ENCODE data around the gene PRKG1.
"Not testable (repeated sequence)": the region's sequence is repeated elsewhere in the genome, so short reads cannot be mapped to it uniquely, and the experiment has no call there.

PRKG1 gene

GRCh38 chr10:52135101-52135500, 1060.8 kb downstream of the PRKG1 start:
- H3K27ac Mint-ChIP-seq: no peak overlapping the region
- no peak overlapping the region for H3K4me3 Mint-ChIP-seq
- H3K36me3 Mint-ChIP-seq: no peaks in the 10 kb centered on the region
- no peaks in the 10 kb centered on the region for H3K9me3 Mint-ChIP-seq (ENCODE audit: low read depth)
- no peaks in the 10 kb centered on the region for H3K27me3 Mint-ChIP-seq
- no peaks in the 10 kb centered on the region for H3K4me1 Mint-ChIP-seq (ENCODE audit: low read depth)

GRCh38 chr10:52136921-52137320, 1062.6 kb downstream of the PRKG1 start:
- Mint-ChIP-seq H3K27me3 (no peaks in the 10 kb centered on the region), H3K4me3 (no peak overlapping the region), H3K36me3 (no peaks in the 10 kb centered on the region), H3K9me3 (ENCODE audit: low read depth) (no peaks in the 10 kb centered on the region), H3K4me1 (ENCODE audit: low read depth) (no peaks in the 10 kb centered on the region), H3K27ac (no peak overlapping the region)

GRCh38 chr10:52143338-52143737, 1069.1 kb downstream of the PRKG1 start:
- Mint-ChIP-seq H3K27me3 (peaks cover 1% of the 10 kb centered on the region), H3K27ac (no peak overlapping the region), H3K36me3 (no peaks in the 10 kb centered on the region), H3K9me3 (ENCODE audit: low read depth) (no peaks in the 10 kb centered on the region), H3K4me3 (no peak overlapping the region), H3K4me1 (ENCODE audit: low read depth) (no peaks in the 10 kb centered on the region)

GRCh38 chr10:52145636-52146035, 1071.3 kb downstream of the PRKG1 start:
- Mint-ChIP-seq H3K27me3 (peaks cover 1% of the 10 kb centered on the region), H3K4me1 (ENCODE audit: low read depth) (no peaks in the 10 kb centered on the region), H3K4me3 (no peak overlapping the region), H3K27ac (no peak overlapping the region), H3K36me3 (no peaks in the 10 kb centered on the region), H3K9me3 (ENCODE audit: low read depth) (no peaks in the 10 kb centered on the region)

DNA sequence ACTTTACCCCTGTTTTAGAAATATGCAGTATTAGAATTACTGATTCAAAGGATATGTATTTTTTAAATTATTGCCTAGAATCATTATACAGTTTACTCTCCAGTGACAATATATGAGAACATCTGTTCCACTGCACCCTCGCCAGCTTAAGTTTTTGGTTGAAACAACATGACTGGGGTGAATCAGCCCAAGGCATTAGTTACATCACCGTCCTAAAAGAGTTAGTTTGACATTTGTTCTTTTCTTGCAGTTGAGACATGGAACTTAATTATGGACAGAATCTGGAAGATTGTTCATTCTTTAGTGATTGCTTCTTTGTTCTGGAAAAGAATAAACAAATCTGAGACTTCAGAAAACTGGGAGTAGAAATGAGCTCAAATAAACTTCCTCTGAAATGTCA, 1072.5 kb downstream of the PRKG1 start:
- no peak overlapping the region for H3K27ac Mint-ChIP-seq
- H3K4me1 Mint-ChIP-seq (ENCODE audit: low read depth): no peaks in the 10 kb centered on the region
- H3K9me3 Mint-ChIP-seq (ENCODE audit: low read depth): no peaks in the 10 kb centered on the region
- H3K27me3 Mint-ChIP-seq: peaks cover 1% of the 10 kb centered on the region
- H3K4me3 Mint-ChIP-seq: no peak overlapping the region
- no peaks in the 10 kb centered on the region for H3K36me3 Mint-ChIP-seq

DNA sequence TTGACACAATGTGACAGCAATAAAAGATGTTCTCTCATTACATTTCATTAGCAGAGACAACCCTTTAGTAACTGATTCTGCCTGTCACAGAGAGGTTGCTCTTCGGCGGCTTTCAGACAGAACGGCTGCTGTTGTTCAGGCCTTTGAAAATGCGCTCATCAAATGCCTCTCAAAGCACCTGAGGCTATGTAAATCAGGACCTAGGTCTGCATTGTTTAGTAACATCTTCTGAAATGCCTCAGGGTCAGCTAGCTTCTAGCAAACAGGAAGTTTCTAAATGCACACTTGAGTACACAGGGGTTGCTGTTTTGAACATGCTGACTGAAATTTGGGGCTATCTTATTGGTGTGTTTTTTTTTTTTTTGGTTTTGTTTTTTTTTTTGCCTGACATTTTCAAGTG, 1096.5 kb downstream of the PRKG1 start:
- Mint-ChIP-seq H3K36me3 (no peaks in the 10 kb centered on the region), H3K27me3 (no peaks in the 10 kb centered on the region), H3K4me1 (ENCODE audit: low read depth) (no peaks in the 10 kb centered on the region), H3K4me3 (no peak overlapping the region), H3K9me3 (ENCODE audit: low read depth) (peaks cover 4% of the 10 kb centered on the region), H3K27ac (no peak overlapping the region)

GRCh38 chr10:52172581-52172980, 1098.3 kb downstream of the PRKG1 start:
- Mint-ChIP-seq H3K4me3 (no peak overlapping the region), H3K27me3 (no peaks in the 10 kb centered on the region), H3K9me3 (ENCODE audit: low read depth) (peaks cover 4% of the 10 kb centered on the region), H3K36me3 (no peaks in the 10 kb centered on the region), H3K27ac (no peak overlapping the region), H3K4me1 (ENCODE audit: low read depth) (no peaks in the 10 kb centered on the region)

DNA sequence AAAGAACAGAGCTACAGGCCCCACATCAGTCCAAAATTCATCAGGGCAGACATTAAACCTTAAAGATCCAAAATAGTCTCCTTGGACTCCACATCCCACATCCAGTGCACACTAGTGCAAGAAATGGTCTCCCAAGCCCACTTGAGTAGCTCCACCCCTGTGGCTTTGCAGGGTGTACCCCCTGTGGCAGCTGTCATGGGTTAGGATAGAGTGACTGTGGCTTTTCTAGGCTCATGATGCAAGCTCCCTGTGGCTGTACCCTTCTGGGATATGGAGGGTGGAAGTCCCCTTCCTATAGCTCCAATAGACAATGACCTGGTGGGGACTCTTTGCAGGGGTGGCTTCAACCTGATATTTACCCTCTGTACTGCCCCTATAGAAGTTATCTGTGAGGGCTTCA, 1111.0 kb downstream of the PRKG1 start:
- no peak overlapping the region for H3K4me3 Mint-ChIP-seq

DNA sequence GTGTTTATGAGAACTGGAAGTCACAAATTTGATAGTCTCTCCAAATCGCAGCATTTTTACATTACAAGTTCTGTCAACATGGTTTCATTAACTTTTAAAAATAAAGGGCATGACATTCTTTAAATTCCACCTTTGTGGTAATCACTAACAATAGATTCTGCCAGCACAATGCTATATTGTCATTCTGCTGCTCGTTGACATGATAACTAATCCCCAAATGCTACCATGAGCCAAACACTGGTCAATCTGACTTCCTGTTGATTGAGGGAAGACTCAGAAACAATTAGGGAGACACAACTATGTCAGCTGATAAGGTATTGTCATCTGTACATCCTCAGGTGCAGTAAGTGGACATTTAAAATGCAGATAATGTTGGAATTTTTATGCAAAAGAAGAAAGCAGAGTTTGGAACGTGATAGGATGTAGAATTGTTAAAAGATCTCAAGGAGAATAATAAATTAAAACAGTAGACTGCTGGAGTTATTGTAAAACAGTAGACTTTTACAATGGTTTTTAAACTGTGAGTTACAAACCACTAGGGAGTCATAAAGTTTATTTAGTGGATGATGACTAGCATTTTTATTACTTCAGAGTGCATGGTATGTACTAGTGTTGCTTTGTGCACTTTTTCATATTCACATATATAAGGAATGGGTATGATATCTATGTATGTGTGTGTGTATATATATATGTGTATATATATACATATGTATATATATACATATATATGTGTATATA, 1113.4 kb downstream of the PRKG1 start:
- Mint-ChIP-seq H3K4me3 (no peak overlapping the region), H3K27me3 (peaks cover 1% of the 10 kb centered on the region), H3K27ac (no peak overlapping the region), H3K36me3 (no peaks in the 10 kb centered on the region), H3K9me3 (ENCODE audit: low read depth) (no peaks in the 10 kb centered on the region), H3K4me1 (ENCODE audit: low read depth) (no peaks in the 10 kb centered on the region)

More for the DNA sequence above, 1111.0 kb downstream of the PRKG1 start:
- Mint-ChIP-seq H3K4me1 (ENCODE audit: low read depth) (no peaks in the 10 kb centered on the region), H3K27ac (no peak overlapping the region), H3K9me3 (ENCODE audit: low read depth) (no peaks in the 10 kb centered on the region), H3K27me3 (peaks cover 1% of the 10 kb centered on the region), H3K36me3 (no peaks in the 10 kb centered on the region)

DNA sequence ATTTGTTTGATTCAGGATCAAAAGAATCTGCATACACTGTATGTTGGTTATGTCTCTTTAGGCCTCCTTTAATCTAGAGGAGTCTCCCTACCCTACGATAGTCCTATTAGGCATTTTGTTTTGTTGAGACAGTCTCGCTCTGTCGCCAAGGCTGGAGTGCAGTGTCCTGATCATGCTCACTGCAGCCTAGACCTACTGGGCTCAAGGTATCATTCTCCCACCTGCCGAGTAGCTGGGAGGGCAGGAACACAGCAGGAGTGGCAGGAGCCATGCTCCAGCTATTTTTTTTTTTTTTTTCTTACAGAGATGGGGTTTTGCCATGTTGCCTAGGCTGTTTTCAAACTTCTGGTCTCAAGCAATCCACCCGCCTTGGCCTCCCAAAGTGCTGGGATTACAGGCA, 1116.8 kb downstream of the PRKG1 start:
- Mint-ChIP-seq H3K4me1 (ENCODE audit: low read depth) (no peaks in the 10 kb centered on the region), H3K27me3 (peaks cover 1% of the 10 kb centered on the region), H3K27ac (no peak overlapping the region), H3K9me3 (ENCODE audit: low read depth) (no peaks in the 10 kb centered on the region), H3K4me3 (no peak overlapping the region), H3K36me3 (no peaks in the 10 kb centered on the region)

DNA sequence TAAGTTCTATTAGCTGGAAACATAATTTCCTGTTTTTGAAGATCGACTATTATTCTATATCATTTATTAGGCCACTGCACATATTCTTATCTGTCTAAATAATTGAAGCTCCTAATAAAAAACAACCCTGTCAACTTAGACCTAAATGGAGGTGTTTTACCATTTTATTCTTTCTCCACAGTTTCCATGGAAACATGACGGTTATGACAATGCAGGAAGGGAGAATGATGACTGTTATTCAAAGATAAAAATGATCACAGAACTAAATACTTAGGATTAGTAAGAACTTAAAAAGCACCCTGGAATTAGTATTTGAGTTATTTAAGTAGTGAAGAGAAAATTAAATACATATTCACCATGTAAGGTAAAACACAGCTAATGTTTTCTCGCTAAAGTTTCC, 1119.9 kb downstream of the PRKG1 start:
- Mint-ChIP-seq H3K4me3 (no peak overlapping the region), H3K36me3 (no peaks in the 10 kb centered on the region), H3K9me3 (ENCODE audit: low read depth) (no peaks in the 10 kb centered on the region), H3K27ac (no peak overlapping the region), H3K4me1 (ENCODE audit: low read depth) (no peaks in the 10 kb centered on the region), H3K27me3 (peaks cover under 1% of the 10 kb centered on the region)

DNA sequence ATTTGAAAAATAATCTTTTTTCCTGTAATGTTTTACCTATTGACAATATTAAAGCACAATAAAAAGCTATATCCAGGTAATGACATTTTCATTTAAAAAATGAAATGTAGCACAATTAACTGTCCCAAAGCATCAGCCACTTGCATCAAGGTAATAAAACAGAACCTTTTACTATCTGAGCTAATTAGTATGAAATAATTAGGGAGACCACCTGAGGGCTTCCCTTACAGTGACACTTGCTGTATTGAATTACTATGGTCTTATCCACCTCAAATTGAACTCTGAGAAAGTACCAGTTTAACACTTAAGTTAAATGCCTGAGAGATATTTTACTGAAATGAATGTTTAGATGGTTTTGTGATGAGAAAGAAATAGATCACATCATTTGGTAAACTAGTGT, 1120.4 kb downstream of the PRKG1 start:
- no peaks in the 10 kb centered on the region for H3K27me3 Mint-ChIP-seq
- no peaks in the 10 kb centered on the region for H3K9me3 Mint-ChIP-seq (ENCODE audit: low read depth)
- no peak overlapping the region for H3K27ac Mint-ChIP-seq
- H3K36me3 Mint-ChIP-seq: no peaks in the 10 kb centered on the region
- no peak overlapping the region for H3K4me3 Mint-ChIP-seq
- no peaks in the 10 kb centered on the region for H3K4me1 Mint-ChIP-seq (ENCODE audit: low read depth)

DNA sequence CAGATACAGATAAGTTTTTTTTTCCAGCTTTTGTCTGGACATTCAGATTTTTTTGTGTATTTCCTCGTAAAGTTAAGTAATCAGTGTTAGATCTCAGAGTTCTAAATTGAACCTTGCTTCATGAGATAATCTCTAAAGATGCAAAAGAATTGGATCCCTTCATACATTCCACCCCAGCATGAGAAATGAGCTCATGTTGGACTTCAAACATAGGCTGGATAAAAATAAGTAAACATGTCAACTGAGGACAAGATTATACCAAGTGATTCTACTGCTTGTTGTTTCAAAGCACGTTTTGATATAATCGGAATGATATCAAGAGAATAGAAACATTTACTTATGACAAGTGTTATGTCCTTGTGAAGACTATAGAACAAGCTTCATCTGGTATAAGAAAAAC, 1122.8 kb downstream of the PRKG1 start:
- Mint-ChIP-seq H3K27ac (no peak overlapping the region), H3K27me3 (no peaks in the 10 kb centered on the region), H3K36me3 (no peaks in the 10 kb centered on the region), H3K4me3 (no peak overlapping the region), H3K4me1 (ENCODE audit: low read depth) (no peaks in the 10 kb centered on the region), H3K9me3 (ENCODE audit: low read depth) (no peaks in the 10 kb centered on the region)

GRCh38 chr10:52198540-52198939, 1124.3 kb downstream of the PRKG1 start:
- Mint-ChIP-seq H3K36me3 (no peaks in the 10 kb centered on the region), H3K4me1 (ENCODE audit: low read depth) (no peaks in the 10 kb centered on the region), H3K27ac (no peak overlapping the region), H3K4me3 (no peak overlapping the region), H3K27me3 (no peaks in the 10 kb centered on the region), H3K9me3 (ENCODE audit: low read depth) (no peaks in the 10 kb centered on the region)

- not testable (repeated sequence) for H3K27ac Mint-ChIP-seq; H3K4me3 Mint-ChIP-seq; H3K9me3 Mint-ChIP-seq (ENCODE audit: low read depth)
Observed at GRCh38 chr10:52204906-52205305, 1130.6 kb downstream of the PRKG1 start.

GRCh38 chr10:52208365-52208764, 1134.1 kb downstream of the PRKG1 start:
- no peaks in the 10 kb centered on the region for H3K9me3 Mint-ChIP-seq (ENCODE audit: low read depth)
- H3K27me3 Mint-ChIP-seq: peaks cover 4% of the 10 kb centered on the region
- no peaks in the 10 kb centered on the region for H3K4me1 Mint-ChIP-seq (ENCODE audit: low read depth)
- no peak overlapping the region for H3K27ac Mint-ChIP-seq
- no peaks in the 10 kb centered on the region for H3K36me3 Mint-ChIP-seq
- H3K4me3 Mint-ChIP-seq: no peak overlapping the region

More at GRCh38 chr10:52204906-52205305, 1130.6 kb downstream of the PRKG1 start:
- not testable (repeated sequence) for H3K27me3 Mint-ChIP-seq; H3K4me1 Mint-ChIP-seq (ENCODE audit: low read depth); H3K36me3 Mint-ChIP-seq
